Posterior cingulate gyrus (tissue), 11 donors: ENCODE results near the gene DOC2B.
A peak's percentile ranks its signal among the peaks of the same experiment; 100 is the strongest.
"Not testable (repeated sequence)": the region's sequence is repeated elsewhere in the genome, so short reads cannot be mapped to it uniquely, and the experiment has no call there.

Experiments used
- DNase-seq, 10 donors: peaks; one replicate each; pipeline versions ENCODE4 v3.0.0 to v3.0.0-alpha.2; 2020 to 2021; ENCODE audit warnings: mixed read lengths in 3 of 10
- intact Hi-C: fragments of 100-400 bp; cut with DNase I; formaldehyde crosslinking; loops from one replicate; pipeline ENCODE4 v1.15.1; 2023

The DOC2B gene

DNA sequence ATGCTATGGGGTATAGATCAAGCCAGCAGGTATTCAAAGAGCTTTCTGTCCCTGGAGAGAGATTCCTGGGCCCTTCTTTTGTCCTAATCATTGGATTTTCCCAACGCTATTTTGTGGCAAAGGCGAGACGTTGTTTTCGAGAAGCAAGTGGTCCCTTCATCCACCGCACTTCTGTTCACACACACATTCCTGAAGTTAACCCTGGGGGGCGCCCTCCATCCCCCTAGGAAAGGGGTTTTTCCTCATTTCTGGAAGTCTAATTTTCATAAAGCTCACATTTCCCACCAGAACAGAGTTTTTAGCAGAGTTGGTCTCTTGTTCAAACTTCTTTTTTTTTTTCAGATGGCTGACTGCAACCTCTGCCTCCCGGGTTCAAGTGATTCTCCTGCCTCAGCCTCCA is 32.2 kb downstream of the DOC2B start:
- intact Hi-C loops: no loop called here
- peak in 3 of 10 donors; percentile 1 to 19 (median 13) for DNase-seq

DNA sequence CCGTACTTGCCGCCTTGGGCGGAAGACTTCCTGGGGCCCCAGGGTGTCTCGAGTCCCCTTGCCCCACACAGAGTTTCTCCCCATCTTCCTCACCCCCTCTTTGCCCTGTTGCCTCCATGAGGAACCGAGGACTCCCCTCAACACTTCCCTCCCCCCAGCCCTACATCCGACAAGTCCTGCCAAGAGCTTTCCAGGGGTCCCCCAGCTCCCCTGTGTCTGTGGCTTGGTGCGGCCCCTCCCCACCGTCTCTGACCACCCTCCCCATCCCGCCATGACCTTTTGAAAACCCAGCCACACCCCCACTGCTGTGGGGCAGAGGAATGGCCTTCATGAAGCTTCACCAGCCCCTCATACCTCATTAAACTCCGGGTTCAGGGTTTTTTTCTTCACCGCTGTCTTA is 32.7 kb downstream of the DOC2B start:
- DNase-seq: peak in 3 of 10 donors; percentile 6 to 52 (median 40)
- intact Hi-C loops: no loop called here

DNA sequence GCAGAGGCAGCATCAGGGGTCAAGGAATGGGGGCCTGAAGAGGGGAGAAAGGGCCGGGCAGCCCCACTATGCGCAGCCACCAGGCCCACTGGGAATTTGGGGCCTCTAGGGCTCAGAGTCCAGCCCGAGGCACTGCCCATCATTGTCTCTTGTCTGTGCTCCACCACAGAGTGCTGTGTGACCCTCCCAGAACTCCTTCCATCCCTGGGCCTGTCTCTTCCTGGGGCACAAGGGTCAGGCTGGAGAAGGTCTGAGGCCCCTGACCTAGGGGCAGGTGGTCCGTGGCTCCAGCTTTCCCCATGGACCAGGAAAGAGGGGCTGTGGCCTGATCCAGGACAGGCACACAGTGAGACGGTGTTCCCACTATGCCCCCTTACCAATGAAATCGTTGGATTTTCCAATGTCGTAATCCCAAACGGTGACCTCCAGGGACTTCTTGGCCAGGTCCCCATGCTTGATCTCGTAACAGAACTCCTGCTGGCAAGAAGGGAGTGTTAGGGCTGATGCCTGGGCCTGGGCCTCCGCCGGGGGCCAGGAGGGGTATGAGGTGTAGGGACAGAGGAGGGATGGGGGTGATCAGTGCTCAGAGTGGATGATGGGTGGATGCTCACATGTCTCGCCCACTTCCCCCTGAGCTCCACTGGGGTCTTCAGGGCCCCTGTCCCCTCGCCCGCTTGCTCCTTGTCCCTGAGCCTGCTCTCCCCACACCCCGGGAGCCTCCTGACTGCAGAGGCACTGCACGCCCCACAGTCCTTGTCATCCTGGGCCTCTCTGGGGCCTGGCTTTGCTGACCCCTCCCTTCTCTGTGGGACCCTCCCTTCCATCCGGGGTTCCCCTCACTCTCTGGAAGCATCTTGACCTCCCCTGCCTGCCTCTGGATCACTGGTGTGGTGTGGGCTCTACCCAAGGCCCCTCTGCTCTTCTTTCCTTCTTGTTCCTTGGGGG is 33.4 kb downstream of the DOC2B start:
- intact Hi-C loops: no loop called here
- peak in 4 of 10 donors; percentile 2 to 37 (median 34) for DNase-seq

DNA sequence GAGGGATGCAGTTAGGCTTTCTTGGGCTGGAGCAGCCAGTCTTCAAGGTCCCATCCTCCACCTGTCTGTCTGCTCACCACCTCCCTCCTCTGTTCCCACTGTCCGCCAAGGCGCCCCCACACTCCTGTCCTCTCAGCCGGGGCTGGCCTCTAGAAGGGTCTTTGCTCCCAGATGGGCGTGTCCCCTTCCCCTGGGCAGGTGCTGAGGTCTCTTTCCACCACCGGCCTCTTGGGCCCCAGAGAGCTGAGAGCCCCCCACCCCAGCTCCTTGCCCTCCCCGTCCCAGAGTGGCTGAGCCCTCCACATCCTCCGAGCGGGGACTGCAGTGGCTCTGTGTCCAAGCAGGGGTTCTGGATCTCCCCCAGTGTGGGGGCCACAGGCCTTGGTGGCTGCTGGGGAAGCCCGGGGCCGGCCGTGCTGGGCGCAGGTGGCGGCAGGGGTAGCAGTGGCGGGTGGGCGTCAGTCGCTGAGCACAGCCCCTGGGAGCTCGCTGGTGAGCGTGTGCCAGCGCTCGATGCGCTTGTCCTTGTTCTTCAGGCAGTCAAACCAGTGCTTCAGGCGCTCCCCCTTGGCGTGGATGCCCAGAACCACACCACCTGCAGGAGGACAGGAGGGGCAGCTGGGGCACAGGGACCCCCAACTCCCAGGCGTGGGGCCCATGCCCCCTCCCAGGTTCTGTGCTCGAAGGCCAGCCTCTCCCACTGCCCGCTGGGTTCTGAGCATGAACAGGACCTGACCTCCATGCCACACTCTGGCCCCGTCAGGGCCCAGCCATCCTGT is 34.3 kb downstream of the DOC2B start:
- intact Hi-C loops: no loop called here

GRCh38 chr17:146546-146945 is 34.9 kb downstream of the DOC2B start:
- intact Hi-C loops: no loop called here
- DNase-seq: peak in 1 of 10 donors; percentile 14

More for the DNA sequence above, 34.3 kb downstream of the DOC2B start:
- peak in 6 of 10 donors; percentile 4 to 78 (median 34) for DNase-seq

DNA sequence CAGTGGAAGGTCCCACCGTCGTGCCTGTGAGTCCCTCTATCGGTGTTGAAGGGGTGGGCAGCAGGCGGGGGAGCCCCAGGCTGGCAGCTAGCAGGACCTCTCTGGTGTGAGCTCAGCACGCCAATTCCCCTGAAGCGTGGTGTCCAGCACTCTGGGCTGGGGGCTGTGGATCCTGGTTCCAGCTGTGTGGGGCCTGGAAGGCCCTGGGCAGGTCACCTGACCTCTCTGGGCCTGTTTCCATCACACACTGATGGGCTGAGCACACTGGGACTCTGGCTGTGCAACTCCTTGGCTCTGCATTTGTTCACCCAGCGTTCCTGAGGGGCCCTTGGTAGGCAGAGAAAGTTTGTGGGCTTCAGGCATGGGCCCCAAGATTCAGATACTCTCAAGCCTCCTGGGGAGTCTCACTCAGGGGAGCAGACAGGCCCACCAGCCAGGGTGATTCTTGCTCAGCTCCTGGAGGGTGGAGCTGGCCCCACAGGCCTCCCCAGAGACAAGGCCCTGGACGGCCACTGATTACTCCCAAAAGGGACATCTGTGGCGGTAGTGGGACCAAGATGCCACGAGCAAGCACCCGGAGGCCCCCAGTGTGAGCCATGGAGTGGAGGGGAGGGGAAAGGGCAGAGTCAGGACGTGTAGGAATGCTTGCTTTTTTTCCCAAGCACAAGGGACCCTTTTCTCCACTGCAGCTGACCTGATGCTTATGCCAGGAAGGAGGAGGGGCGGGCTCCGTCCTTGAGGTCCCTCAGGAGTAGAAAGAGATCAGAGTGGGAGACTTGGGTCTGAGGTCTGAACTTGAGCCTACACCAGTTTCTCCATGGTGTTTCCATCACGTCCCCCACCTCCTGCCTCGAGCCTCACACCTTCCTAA is 35.5 kb downstream of the DOC2B start:
- intact Hi-C loops: no loop called here
- peak in 5 of 10 donors; percentile 3 to 74 (median 64) for DNase-seq

DNA sequence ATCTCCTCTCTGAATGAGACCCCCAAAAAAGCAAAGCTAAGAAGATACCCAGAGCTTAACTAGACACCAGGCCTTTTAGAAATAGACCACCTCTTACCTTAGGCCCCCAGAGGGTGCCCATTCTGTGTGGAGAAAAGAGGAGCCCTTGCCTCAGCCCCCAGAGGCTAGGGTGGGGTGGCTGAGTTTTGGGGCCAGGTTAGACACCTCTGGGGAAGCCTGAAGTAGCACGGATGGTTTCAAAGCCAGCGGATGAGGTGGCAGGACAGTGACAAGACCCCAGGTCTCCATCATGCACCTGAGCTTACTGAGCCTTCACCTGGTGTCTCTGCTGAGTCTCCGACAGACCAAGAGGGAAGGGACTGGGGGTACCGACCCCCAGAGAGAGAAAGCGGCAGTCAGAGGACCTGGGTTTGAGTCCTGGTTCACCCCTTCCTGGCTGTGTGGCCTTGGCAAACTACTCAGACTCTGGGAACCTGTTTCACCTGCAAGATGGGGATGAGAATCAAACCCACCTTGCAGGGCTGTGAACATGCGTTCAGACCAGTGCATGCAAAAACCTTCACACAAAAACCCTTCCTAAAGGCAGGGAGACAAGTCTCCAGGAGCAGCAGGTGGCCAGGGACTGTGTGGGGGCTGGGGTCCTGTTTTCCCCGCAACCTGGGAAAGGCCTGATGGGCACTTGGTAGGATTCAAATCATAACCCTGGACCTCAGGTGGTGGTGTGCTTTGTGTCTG is 36.3 kb downstream of the DOC2B start:
- peak in 5 of 10 donors; percentile 2 to 44 (median 27) for DNase-seq
- intact Hi-C loops: no loop called here

- intact Hi-C loops: no loop called here
- peak; percentile 64 to 97 (median 84) for DNase-seq
Measured at GRCh38 chr17:143785-144281, 37.6 kb downstream of the DOC2B start.

DNA sequence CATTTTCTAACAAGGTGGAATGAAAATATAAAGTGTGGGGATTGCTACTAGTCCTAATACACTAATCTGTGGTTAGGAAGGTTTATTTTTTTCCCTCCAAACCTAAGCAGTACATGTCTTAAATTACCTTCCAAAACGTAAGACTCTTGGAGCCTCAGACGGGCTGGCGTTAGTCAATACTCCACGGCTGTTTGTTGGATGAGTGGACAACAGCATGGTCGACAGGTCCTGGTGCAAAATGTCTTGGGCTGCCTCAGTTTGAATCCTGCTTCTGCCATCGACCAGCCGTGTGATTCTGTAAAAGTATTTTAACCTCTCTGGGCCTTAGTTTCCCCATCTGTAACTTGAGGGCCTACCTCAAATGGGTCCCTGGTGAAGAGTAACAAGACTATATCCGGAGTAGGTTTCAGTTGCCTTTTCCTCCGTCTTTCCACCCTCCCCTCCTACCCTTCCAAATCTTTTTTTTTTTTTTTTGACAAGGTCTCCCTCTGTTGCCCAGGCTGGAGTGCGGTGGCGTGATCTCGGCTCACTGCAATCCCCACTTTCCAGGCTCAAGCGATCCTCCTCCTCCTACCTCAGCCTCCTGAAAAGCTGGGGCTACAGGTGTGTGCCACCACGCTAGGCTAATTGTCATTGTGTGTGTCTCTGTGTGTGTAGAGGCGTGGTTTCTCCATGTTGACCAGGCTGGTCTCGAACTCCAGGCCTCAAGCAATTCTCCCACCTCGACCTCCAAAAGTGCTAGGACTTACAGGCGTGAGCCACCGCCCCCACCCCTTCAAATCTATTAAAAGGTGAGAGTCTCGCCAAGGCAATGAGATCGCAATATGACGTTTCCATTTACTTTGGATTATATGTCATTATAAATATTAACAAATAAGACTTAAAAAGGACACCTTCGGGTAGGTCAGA is 38.3 kb downstream of the DOC2B start:
- intact Hi-C loops: no loop called here

GRCh38 chr17:142102-142661 is 39.3 kb downstream of the DOC2B start:
- intact Hi-C loops: no loop called here
- peak in 7 of 10 donors; percentile 5 to 72 (median 9) for DNase-seq

More for the DNA sequence above, 38.3 kb downstream of the DOC2B start:
- DNase-seq: peak in 5 of 10 donors; percentile 2 to 52 (median 40)

- intact Hi-C loops: not testable (repeated sequence)
Measured at GRCh38 chr17:139401-140205, 41.8 kb downstream of the DOC2B start.

GRCh38 chr17:137166-137807 is 44.2 kb downstream of the DOC2B start, which contains the start of gene SCGB1C2:
TSS of gene SCGB1C2 (plus strand) at chr17:137569. CDS start at chr17:137591, 22 bp downstream.
- peak in 1 of 10 donors; percentile 43 for DNase-seq
- intact Hi-C loops: not testable (repeated sequence)

More at GRCh38 chr17:139401-140205, 41.8 kb downstream of the DOC2B start:
- DNase-seq: peak in 3 of 10 donors; percentile 3 to 59 (median 33)

DNA sequence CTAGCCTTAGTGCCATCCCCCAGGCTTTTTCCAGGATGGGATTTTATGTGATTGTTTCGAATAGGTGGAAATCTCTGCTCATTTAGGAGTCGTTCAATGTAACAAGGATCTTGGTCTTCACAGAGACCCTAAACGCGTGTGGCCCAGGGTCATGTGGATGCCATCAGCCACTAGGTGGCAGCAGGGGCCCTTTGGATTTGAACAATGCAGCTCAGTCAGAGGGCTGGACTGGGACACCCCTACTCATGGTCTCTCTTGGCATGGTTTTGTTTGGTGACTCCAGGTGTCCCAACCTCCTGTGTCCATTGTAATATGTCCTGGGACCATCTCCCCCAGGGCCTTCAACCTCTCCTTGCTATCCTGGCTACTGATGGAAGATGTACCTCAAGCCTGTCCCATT is 44.9 kb downstream of the DOC2B start:
- peak in 9 of 10 donors; percentile 8 to 94 (median 71) for DNase-seq
- intact Hi-C loops: not testable (repeated sequence)

- DNase-seq, intact Hi-C loops: not testable (repeated sequence)
Measured at GRCh38 chr17:135895-136294, 45.6 kb downstream of the DOC2B start.

DNA sequence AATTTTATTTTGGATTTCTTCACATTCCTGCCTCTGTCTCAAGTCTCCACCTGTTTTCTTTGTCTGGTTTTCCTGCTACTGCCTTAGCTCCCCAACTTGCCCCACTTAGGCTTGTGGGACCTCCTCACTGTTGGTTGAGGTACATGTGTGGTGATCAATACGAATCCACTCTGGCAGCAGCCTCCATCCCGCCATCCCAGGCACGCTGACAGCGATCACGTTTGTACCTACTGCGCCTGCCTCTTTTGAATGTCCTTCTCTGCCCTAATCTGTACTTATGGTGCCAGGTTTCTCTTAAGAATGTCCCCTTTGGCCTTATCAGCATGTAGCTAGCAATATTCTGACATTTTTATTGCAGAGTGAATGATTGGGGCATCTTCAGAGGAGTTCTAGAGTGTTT is 46.4 kb downstream of the DOC2B start:
- peak in 2 of 10 donors; percentile 3 to 58 for DNase-seq
- intact Hi-C loops: not testable (repeated sequence)

DNA sequence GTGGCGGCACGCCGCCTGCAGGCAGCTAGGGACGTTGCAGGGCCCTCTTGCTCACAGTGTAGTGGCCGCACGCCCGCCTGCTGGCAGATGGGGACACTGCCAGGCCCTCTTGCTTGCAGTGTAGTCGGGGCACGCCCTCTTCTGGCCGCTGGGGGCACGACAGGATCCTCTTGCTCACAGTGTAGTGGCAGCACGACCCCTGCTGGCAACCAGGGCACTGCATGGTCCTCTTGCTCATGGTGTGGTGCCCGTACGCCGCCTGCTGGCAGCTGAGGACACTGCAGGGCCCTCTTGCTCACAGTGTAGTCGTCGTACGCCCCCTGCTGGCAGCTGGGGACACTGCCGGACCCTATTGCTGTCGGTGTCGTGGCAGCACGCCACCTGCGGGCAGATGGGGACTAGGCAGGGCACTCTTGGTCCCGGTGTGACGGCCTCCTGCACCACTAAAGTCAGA is 47.1 kb downstream of the DOC2B start:
- DNase-seq: peak in 5 of 10 donors; percentile 9 to 89 (median 66)
- intact Hi-C loops: not testable (repeated sequence)
